ENCODE measurements around the gene PXT1.
"Not testable (repeated sequence)": the region's sequence is repeated elsewhere in the genome, so short reads cannot be mapped to it uniquely, and the experiment has no call there.

Gene PXT1

DNA sequence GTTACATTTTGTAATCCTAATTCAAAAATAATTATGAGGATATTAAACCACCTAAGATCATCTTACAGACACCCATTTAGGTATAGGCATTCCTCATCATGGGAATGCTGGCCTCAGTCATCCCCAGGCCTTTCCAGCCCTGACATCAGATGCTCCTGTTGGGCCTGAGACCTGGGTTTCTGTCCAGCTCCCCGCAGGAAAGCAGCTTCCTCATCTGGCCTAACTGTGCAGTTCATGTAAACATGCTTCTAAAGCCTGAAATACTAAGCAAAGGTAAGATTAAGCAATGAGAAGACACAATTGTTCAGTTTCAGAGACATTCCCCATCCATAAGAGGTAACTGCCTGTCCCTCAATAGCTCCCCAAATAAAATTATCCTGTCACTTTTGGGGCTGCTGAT, 74.2 kb downstream of the PXT1 start:
- DNase-seq = no peak

DNA sequence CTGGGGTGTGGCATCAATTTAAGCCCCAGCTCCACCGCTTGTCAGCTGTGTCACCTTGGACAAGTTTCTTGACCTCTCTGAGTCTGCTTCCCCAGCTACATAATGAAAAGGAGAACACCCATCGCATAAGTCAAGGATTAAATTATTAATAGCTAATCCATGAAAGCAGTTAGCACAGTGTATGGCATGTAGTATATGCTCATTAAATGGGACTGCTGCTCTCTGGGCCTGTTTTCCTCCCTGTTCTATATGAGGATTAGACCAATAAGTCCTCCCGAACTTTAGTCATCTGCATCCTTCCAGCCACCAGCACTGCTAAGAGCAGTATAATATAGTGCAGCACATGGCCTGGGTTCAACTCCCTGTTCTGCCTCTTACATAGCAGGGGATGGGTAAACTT, 74.9 kb downstream of the PXT1 start:
- DNase-seq = no peak

DNA sequence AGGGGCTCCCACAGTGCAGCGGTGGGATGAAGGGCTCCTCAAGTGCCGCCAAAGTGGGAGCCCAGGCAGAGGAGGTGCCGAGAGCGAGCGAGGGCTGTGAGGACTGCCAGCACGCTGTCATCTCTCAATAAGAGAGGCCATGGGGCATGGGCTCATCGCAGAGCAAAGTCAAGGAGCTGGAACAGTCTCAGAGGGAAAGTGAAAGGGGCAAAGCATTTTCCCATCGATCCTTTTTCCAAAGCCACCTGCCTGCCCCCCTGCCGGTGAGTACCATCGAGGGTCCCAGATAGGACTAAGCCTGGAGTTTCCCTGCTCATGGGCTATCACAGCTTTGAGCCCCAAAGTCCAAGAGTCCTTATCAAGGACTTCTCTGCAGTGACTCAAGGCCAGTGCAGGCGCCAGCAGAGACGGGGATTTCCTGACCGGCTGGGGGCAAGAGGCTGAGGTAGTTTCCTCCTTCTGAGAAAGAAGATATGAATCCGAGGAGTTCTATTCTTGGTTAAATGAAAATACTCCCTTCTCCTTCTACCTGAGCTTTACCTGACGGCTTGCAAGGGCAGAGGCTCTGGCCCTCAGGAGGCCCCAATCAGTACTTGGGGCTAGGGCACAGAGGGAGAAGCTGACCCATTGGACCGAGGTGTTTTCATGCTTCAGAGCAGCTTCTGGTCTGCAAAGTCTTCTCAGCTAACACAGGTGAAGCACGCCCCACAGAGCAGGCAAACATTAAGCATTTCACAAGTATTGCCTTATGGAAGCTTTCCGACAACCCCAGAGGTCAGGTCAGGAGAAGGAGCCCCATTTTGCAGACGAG, 77.8 kb downstream of the PXT1 start:
- no peak for DNase-seq

GRCh38 chr6:36364061-36364635, 78.5 kb downstream of the PXT1 start:
- not testable (repeated sequence) for DNase-seq

DNA sequence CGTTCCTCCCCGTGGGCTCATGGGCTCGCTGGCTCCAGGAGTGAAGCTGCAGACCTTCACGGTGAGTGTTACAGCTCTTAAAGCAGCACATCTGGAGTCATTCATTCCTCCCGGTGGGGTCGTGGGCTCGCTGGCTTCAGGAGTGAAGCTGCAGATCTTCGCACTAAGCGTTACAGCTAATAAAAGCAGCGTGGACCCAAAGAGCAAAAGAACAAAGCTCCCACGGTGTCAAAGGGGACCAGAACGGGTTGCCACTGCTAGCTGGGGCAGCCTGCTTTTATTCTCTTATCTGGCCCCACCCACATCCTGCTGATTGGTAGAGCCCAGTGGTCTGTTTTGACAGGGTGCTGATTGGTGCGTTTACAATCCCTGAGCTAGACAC, 79.3 kb downstream of the PXT1 start:
- DNase-seq = not testable (repeated sequence)

GRCh38 chr6:36362551-36363370, 79.9 kb downstream of the PXT1 start:
- DNase-seq = no peak

DNA sequence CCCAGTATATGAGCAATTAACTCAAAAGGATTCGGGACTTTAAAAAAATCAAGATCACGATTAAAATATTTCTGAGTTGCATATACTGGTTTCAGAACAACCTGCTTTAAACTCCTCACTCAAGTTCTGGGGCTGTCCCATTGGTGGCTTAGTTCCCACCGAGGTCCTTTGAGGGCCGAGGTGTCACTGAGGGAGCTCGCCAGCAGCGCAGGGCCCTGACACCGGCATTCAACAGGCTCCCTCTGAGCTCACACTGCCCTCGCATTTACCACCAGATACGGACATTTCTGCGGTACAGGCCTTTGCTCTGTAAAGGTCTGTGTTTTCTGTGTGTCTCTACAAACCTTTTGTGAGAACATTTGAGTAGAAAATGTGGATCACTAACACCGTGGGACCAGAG, 81.6 kb downstream of the PXT1 start:
- no peak for DNase-seq

GRCh38 chr6:36360241-36361054, 82.2 kb downstream of the PXT1 start:
- DNase-seq = peak; percentile 81

GRCh38 chr6:36358226-36358915, 84.3 kb downstream of the PXT1 start:
- DNase-seq = no peak

DNA sequence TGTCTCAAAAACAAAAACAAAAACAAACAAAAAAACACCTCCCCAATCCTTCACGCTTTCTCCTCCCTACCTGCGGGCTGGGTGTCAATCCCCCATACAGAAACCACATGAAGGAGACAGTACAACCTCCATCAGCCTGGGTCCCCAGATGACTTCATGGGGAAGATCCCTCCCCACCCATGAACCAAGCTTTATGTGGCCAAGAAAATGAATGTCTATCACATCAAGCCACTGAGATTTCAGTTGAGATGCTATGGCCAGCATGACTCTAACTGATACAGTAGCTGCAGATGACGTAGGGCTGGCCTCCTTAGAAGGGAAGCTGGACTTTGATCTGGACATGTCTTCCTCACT, 84.8 kb downstream of the PXT1 start:
- no peak for DNase-seq

- DNase-seq = no peak
Measured at GRCh38 chr6:36355819-36356218, 86.8 kb downstream of the PXT1 start.

DNA sequence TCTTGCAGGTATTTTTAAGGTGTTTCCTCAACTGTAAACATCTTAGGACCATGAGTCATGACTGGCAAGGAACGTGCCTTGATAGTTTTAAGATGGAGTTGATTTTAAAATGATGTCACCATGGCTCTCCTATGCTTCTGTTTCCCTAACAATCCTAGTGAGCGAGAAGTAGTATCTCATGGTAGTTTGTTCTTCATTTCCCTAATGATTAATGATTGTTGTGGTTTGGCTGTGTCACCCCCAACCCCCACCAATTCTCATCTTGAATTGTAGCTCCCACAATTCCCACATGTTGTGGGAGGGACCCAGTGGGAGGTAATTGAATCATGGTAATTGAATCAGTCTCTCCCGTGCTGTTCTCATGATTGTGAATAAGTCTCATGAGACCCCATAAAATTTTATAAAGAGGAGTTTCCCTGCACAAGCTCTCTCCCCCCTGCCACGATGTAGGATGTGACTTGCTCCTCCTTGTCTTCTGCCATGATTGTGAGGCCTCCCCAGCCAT, 89.2 kb downstream of the PXT1 start:
- DNase-seq = no peak

DNA sequence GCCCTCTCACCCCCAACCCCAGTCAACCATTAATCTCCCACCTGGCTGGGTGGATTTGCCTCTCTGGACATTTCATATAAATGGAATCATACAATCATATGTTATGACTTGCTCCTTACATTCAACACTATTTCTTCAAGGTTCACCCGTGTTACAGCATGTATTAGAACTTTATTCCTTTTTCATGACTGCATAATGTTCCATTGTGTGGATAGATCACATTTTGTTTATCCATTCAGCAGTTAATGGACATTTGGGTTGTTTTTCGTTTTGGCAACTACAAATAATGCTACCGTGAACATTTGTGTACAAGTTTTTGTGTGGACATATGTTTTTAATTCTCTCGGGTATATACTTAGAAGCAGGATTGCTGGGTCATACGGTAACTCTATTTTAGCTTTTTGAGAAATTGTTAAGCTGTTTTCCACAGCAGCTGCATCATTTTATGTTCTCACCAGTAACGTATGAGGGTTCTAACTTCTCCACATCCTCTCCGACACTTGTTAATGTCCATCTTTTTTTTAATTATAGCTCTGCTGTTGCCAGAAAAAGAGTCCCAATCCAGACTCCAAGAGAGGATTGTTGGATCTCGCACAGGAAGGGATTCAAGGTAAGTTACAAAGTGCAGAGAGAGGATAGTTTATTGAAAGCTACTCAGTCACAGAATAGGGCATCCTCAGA, 90.0 kb downstream of the PXT1 start:
- no peak for DNase-seq

GRCh38 chr6:36350681-36351571, 91.7 kb downstream of the PXT1 start:
- no peak for DNase-seq

DNA sequence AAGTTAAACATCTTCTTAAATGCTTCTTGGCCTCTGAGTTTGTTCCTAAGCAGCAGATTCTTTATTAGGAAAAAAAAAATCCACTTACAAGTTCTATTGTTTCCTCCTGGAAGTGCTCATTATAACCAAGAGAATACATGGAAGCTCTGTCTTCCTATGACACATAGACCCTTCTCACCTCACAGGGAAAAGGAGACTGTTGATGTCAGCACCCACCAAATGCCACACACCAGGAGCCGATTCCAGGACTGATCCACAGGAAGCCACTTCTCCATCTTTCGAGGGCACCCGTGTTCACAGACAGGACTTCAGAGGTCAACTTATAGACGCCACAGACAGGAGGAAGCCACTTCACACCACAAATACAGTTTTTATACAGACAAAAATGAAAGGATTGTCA, 92.6 kb downstream of the PXT1 start:
- DNase-seq = no peak

DNA sequence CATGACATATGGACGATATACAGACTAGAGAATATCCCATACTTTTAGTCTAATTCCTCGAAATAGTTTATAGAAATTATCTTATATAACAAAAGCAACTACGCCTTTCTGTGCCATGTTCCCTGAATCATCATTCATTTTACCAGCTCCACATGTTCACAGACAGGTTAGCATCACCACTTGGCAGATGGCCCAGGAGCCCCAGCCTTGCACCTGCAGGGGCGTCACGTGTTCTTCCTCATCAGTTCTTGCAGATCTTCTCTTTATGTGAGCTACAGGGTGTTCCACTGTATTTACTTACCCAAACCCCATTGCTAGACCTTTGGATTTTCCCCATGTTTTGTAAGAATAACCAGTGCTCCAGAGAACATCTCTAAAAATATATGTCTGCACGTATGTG, 93.4 kb downstream of the PXT1 start:
- no peak for DNase-seq

DNA sequence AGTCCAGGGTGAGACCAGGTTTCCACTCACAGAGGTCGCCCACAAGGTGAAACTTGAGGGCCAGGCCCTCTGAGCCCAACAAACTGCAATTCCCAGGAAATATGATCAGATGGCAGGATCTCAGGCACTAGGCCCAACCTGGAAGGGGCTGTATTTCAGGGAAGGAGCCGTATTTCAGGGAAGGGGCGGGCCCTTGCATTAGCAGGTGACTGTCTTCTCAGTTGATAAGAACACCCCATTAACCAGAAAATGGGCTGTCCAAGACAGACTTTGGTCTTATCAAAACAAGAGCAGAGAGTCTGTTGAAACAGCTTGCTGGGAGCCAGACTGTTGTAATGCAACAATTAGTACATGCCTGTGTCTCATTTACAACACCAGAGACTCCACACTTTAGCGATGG, 95.0 kb downstream of the PXT1 start:
- DNase-seq = no peak

DNA sequence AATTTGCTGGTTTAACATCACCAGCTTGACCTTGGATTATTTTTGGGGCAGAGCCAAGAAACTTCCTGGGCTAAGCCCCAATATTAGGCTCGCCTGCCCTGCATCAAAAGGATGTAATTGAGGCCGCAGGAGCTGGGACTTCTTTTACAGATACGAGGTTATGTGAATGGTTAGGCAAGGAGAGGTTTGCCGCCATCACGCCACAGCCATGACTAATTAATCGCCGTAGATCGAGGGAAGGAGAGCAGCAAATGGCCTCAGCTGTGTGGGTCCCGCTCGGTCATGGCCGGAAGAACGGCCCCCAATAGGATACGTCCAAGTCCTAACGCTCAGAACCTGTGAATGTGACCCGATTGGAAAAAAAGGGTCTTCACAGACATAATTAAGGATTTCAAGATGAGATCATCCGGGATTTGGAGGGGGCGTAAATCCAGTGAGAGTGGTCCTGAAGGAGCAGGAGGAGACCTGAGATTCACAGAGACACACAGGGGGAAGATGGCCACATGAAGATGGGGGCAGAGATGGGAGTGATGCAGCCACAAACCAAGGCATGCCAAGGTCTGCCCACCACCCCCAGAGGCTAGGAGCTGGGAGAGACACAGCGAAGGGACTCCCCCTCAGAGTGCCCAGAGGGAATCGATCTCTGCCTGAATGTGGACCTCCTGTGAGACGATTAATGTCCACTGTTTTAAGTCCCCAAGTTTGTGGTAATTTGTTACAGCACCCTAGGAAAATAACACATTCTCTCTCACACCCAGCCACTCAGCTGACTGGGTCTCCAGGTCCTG, 96.0 kb downstream of the PXT1 start:
- DNase-seq = no peak

- no peak for DNase-seq
Measured at GRCh38 chr6:36345681-36346466, 96.8 kb downstream of the PXT1 start.
